H9 (cell line): ENCODE data around the gene PLIN4. TPM values are rescaled to one million over a fixed set of nuclear protein-coding genes. Genes with fewer than 3 reads are reported as not detected.

Experiments used
- DNase-seq: peaks from one replicate; pipeline ENCODE4 v3.0.0-alpha.2; 2017
- H2AFZ ChIP-seq: one replicate; pipeline ENCODE4 v1.6.1; 2013; ENCODE audit warnings: mild to moderate bottlenecking, low read length, control low read depth, moderate library complexity
- H2AK5ac ChIP-seq: 2 replicates; pipeline ENCODE4 v1.6.1; 2013; ENCODE audit warnings: low read length, control low read depth, mixed read lengths; ENCODE audit not compliant: insufficient read length
- H2BK120ac ChIP-seq: one replicate; pipeline ENCODE4 v1.6.1; 2013; ENCODE audit warnings: low read depth, mild to moderate bottlenecking, low read length, control low read depth, inconsistent platforms; ENCODE audit not compliant: poor library complexity, severe bottlenecking
- H2BK12ac ChIP-seq: 2 replicates; pipeline ENCODE4 v1.6.1; 2013; ENCODE audit warnings: low read length, control low read depth, mixed read lengths, low read depth; ENCODE audit not compliant: insufficient read length
- H2BK15ac ChIP-seq: 2 replicates; pipeline ENCODE4 v1.6.1; 2013; ENCODE audit warnings: low read depth, low read length, control low read depth
- H2BK20ac ChIP-seq: one replicate; pipeline ENCODE4 v1.6.1; 2013; ENCODE audit warnings: low read depth, mild to moderate bottlenecking, low read length, control low read depth, inconsistent platforms; ENCODE audit not compliant: poor library complexity, severe bottlenecking
- H2BK5ac ChIP-seq: 2 replicates; pipeline ENCODE4 v1.6.1; 2013; ENCODE audit warnings: low read length, control low read depth, mixed read lengths; ENCODE audit not compliant: insufficient read length
- H3K14ac ChIP-seq: 2 replicates; pipeline ENCODE4 v1.6.1; 2013; ENCODE audit warnings: low read length, control low read depth; ENCODE audit not compliant: insufficient read depth
- H3K18ac ChIP-seq: 2 replicates; pipeline ENCODE4 v1.6.1; 2013; ENCODE audit warnings: low read depth, mild to moderate bottlenecking, mixed read lengths, low read length, control low read depth; ENCODE audit not compliant: insufficient read length
- H3K23ac ChIP-seq: 2 replicates; pipeline ENCODE4 v1.6.1; 2013; ENCODE audit warnings: low read length, control low read depth, mixed read lengths, low read depth; ENCODE audit not compliant: insufficient read length
- H3K23me2 ChIP-seq: 2 replicates; pipeline ENCODE4 v1.6.1; 2013; ENCODE audit warnings: low read depth, mild to moderate bottlenecking, mixed read lengths, low read length, control low read depth; ENCODE audit not compliant: insufficient read length, poor library complexity, severe bottlenecking
- H3K27ac ChIP-seq: 2 replicates; pipeline ENCODE4 v1.5.1; 2013; ENCODE audit warnings: low read length, control low read depth, mixed read lengths, low read depth; ENCODE audit not compliant: insufficient read length
- H3K27me3 ChIP-seq: 2 replicates; pipeline ENCODE4 v1.6.1; 2013; ENCODE audit warnings: low read length, control low read depth, inconsistent platforms; ENCODE audit not compliant: insufficient read depth
- H3K4ac ChIP-seq: 2 replicates; pipeline ENCODE4 v1.6.1; 2013; ENCODE audit warnings: low read depth, mild to moderate bottlenecking, control low read depth, inconsistent platforms, low read length, moderate library complexity
- H3K4me1 ChIP-seq: 2 replicates; pipeline ENCODE4 v1.6.1; 2013; ENCODE audit warnings: low read length, control low read depth, inconsistent platforms; ENCODE audit not compliant: insufficient read depth
- H3K4me2 ChIP-seq: 2 replicates; pipeline ENCODE4 v1.6.1; 2013; ENCODE audit warnings: low read length, control low read depth, mixed read lengths; ENCODE audit not compliant: insufficient read length, insufficient read depth
- H3K56ac ChIP-seq: 2 replicates; pipeline ENCODE4 v1.6.1; 2013; ENCODE audit warnings: low read depth, mild to moderate bottlenecking, mixed read lengths, low read length, control low read depth; ENCODE audit not compliant: insufficient read length
- H3K79me1 ChIP-seq: 2 replicates; pipeline ENCODE4 v1.6.1; 2013; ENCODE audit warnings: low read depth, mild to moderate bottlenecking, moderate library complexity, low read length, control low read depth, inconsistent platforms; ENCODE audit not compliant: insufficient read depth, poor library complexity, severe bottlenecking
- H3K79me2 ChIP-seq: 2 replicates; pipeline ENCODE4 v1.6.1; 2013; ENCODE audit warnings: low read length, control low read depth, inconsistent platforms; ENCODE audit not compliant: insufficient read depth
- H3K9ac ChIP-seq: 2 replicates; pipeline ENCODE4 v1.6.1; 2013; ENCODE audit warnings: low read length, control low read depth, mixed read lengths; ENCODE audit not compliant: insufficient read length; ENCODE audit errors: extremely low read depth
- H3K9me3 ChIP-seq: one replicate; pipeline ENCODE4 v1.6.1; 2013; ENCODE audit warnings: low read depth, low read length, inconsistent platforms; ENCODE audit not compliant: control insufficient read depth
- H3T11ph ChIP-seq: one replicate; pipeline ENCODE4 v1.6.1; 2013; ENCODE audit warnings: mild to moderate bottlenecking, low read length, control low read depth, inconsistent platforms
- H4K20me1 ChIP-seq: one replicate; pipeline ENCODE4 v1.6.1; 2013; ENCODE audit not compliant: control insufficient read depth, insufficient read length, insufficient read depth
- H4K5ac ChIP-seq: 2 replicates; pipeline ENCODE4 v1.6.1; 2013; ENCODE audit warnings: low read depth, mild to moderate bottlenecking, mixed read lengths, low read length, control low read depth; ENCODE audit not compliant: insufficient read length
- H4K8ac ChIP-seq: replicated peaks from 2 replicates; pipeline ENCODE4 v1.6.1; 2013; ENCODE audit warnings: low read length, control low read depth, mixed read lengths, low read depth; ENCODE audit not compliant: insufficient read length
- H4K91ac ChIP-seq: 2 replicates; pipeline ENCODE4 v1.6.1; 2013; ENCODE audit warnings: low read depth, mild to moderate bottlenecking, moderate library complexity, mixed read lengths, low read length, control low read depth; ENCODE audit not compliant: insufficient read length
- H3K27ac Mint-ChIP-seq, 3 experiments: 2 replicates in 2 of 3; 3 replicates in 1 of 3; pipeline ENCODE4 v1.8.0; 2020 to 2021; ENCODE audit warnings: mixed read lengths in 3 of 3, mild to moderate bottlenecking in 1 of 3, moderate library complexity in 1 of 3
- H3K27me3 Mint-ChIP-seq: 2 replicates; pipeline ENCODE4 v1.8.0; 2021; ENCODE audit warnings: low read depth, mild to moderate bottlenecking, moderate library complexity, mixed read lengths
- H3K36me3 Mint-ChIP-seq, 3 experiments: 2 replicates in 2 of 3; 3 replicates in 1 of 3; pipeline ENCODE4 v1.8.0; 2020 to 2021; ENCODE audit warnings: low read depth in 3 of 3, mixed read lengths in 3 of 3; ENCODE audit not compliant: insufficient read depth in 1 of 3
- H3K4me1 Mint-ChIP-seq, 2 experiments: 2 replicates each; pipeline ENCODE4 v1.8.0; 2020; ENCODE audit warnings: mixed read lengths in 2 of 2
- H3K4me3 Mint-ChIP-seq, 2 experiments: 2 replicates in 1 of 2; 3 replicates in 1 of 2; pipeline ENCODE4 v1.8.0; 2020 to 2021; ENCODE audit warnings: mild to moderate bottlenecking in 2 of 2, mixed read lengths in 2 of 2, moderate library complexity in 1 of 2
- H3K9me3 Mint-ChIP-seq, 2 experiments: 2 replicates in 1 of 2; 3 replicates in 1 of 2; pipeline ENCODE4 v1.8.0; 2020; ENCODE audit warnings: mild to moderate bottlenecking in 2 of 2, mixed read lengths in 2 of 2, moderate library complexity in 1 of 2
- WGBS: extraction: QIAGEN DNeasy Blood & Tissue Kit; methylation state at CpG from one replicate; pipeline ENCODE4 v1.1.7; 2013; ENCODE audit warnings: missing lambda C conversion rate, low lambda C conversion rate, mixed read lengths; ENCODE audit not compliant: insufficient read length; ENCODE audit errors: extremely low coverage; 5-methylcytosine and 5-hydroxymethylcytosine counted together
- total RNA-seq: library from RNA; stranded (reverse); gene quantifications from 2 replicates; pipeline ENCODE4 v1.2.1, GENCODE V29; 2021
- TF ChIP-seq, protein P1 (sequence below): fragments of 200-600 bp; sonication (generic); conservative IDR thresholded peaks from 3 replicates; pipeline ENCODE4 v1.8.0; 2021; ENCODE audit warnings: antibody characterized with exemption, mild to moderate bottlenecking

The PLIN4 gene
- total RNA-seq, 1 experiment from 2014 or later: 1.1 TPM

DNA sequence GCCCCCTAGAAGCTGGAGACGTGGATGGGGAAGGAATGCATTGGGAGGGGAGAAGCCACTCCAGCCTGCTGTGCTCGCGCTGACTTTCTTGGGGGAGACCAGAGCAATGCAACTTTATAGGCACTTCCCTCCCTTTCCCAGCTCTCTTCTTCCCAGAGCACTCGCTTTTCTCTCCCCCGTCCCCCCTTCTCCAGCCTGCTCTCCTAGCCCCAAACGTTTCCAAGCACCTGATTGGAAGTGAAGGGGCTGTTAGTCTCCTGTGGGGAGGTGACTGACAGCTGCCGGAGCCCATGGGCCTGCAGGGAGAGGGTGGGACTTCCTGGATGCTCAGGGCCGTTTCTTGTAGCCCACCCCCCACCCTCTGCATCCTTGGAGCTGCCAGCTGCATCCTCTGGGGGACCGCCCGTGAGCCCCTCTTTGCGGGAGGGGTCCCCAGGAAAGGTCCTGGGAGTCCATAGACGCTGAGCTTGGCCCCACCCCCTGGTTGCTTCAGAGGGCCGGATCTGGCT lies 43.7 kb downstream of the PLIN4 start:
- Histone ChIP-seq H3K4me1 (no peaks in the 10 kb centered on the region; the same call in 1 of the 2 replicates), H3T11ph (no peak overlapping the region), H3K23me2 (peaks cover 17% of the 10 kb centered on the region), H3K56ac (no peak overlapping the region), H2AFZ (no peak overlapping the region), H3K79me2 (peaks cover 10% of the 10 kb centered on the region; the same call in 1 of the 2 replicates), H4K20me1 (peaks cover 3% of the 10 kb centered on the region), H4K91ac (no peak overlapping the region), H2BK15ac (no peak overlapping the region), H2AK5ac (no peak overlapping the region), H3K4ac (no peak overlapping the region), H2BK12ac (no peak overlapping the region), H3K27ac (no peak overlapping the region), H4K8ac (no peak overlapping the region), H3K9ac (peak overlapping the region; percentile 24), H2BK120ac (no peak overlapping the region), H3K79me1 (peaks cover 12% of the 10 kb centered on the region), H2BK5ac (no peak overlapping the region), H3K14ac (no peak overlapping the region), H3K18ac (no peak overlapping the region), H2BK20ac (no peak overlapping the region), H3K23ac (no peak overlapping the region), H3K4me2 (peak overlapping the region; percentile 74), H3K9me3 (no peaks in the 10 kb centered on the region), H3K27me3 (no peaks in the 10 kb centered on the region), H4K5ac (no peak overlapping the region)
- TF ChIP-seq, protein P1, sequence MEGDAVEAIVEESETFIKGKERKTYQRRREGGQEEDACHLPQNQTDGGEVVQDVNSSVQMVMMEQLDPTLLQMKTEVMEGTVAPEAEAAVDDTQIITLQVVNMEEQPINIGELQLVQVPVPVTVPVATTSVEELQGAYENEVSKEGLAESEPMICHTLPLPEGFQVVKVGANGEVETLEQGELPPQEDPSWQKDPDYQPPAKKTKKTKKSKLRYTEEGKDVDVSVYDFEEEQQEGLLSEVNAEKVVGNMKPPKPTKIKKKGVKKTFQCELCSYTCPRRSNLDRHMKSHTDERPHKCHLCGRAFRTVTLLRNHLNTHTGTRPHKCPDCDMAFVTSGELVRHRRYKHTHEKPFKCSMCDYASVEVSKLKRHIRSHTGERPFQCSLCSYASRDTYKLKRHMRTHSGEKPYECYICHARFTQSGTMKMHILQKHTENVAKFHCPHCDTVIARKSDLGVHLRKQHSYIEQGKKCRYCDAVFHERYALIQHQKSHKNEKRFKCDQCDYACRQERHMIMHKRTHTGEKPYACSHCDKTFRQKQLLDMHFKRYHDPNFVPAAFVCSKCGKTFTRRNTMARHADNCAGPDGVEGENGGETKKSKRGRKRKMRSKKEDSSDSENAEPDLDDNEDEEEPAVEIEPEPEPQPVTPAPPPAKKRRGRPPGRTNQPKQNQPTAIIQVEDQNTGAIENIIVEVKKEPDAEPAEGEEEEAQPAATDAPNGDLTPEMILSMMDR: no peak
- no CpG with 5 or more reads among the region's 13 CpGs for WGBS
- H3K27ac Mint-ChIP-seq: peak overlapping the region; percentile 95 to 98 (median 95)
- peak; percentile 90 for DNase-seq
- H3K27me3 Mint-ChIP-seq: no peaks in the 10 kb centered on the region
- peaks cover 7 to 21% of the 10 kb centered on the region in 2 experiments for H3K4me1 Mint-ChIP-seq
- peaks cover 0 to 3% of the 10 kb centered on the region in 2 experiments; a peak in 2 of 5 replicates for H3K9me3 Mint-ChIP-seq
- H3K36me3 Mint-ChIP-seq: peaks cover 8 to 29% (median 27%) of the 10 kb centered on the region in 3 experiments; a peak in 6 of 7 replicates
- peak overlapping the region in 1 of 2 experiments; percentile 88; a peak in 3 of 5 replicates for H3K4me3 Mint-ChIP-seq
